Amniotic stem cell (primary cell): Measurements from ENCODE around the gene PITX1.
"Not testable (repeated sequence)": the region's sequence is repeated elsewhere in the genome, so short reads cannot be mapped to it uniquely, and the experiment has no call there.

Experiments
- DNase-seq: peaks from one replicate; lab custom pipeline; 2025; lab: John Stamatoyannopoulos, UW

Gene PITX1

GRCh38 chr5:135009736-135010501 is 24.1 kb downstream of the PITX1 start:
- no peak for DNase-seq

- no peak for DNase-seq
Measured at GRCh38 chr5:135008981-135009735, 24.9 kb downstream of the PITX1 start.

- DNase-seq = no peak
Measured at GRCh38 chr5:135008556-135008955, 25.5 kb downstream of the PITX1 start.

GRCh38 chr5:135007749-135008363 is 26.2 kb downstream of the PITX1 start:
- DNase-seq = no peak

GRCh38 chr5:135007305-135007704 is 26.7 kb downstream of the PITX1 start:
- no peak for DNase-seq

- DNase-seq = no peak
Measured at GRCh38 chr5:135005076-135005475, 29.0 kb downstream of the PITX1 start.

GRCh38 chr5:135004376-135004775 is 29.7 kb downstream of the PITX1 start:
- no peak for DNase-seq

- not testable (repeated sequence) for DNase-seq
Measured at GRCh38 chr5:134998068-134998467, 36.0 kb downstream of the PITX1 start.

GRCh38 chr5:134997015-134997414 is 37.0 kb downstream of the PITX1 start:
- no peak for DNase-seq

GRCh38 chr5:134995850-134996402 is 38.1 kb downstream of the PITX1 start:
- no peak for DNase-seq

GRCh38 chr5:134994560-134995156 is 39.4 kb downstream of the PITX1 start:
- DNase-seq = no peak

- no peak for DNase-seq
Measured at GRCh38 chr5:134993161-134993560, 40.9 kb downstream of the PITX1 start.

- no peak for DNase-seq
Measured at GRCh38 chr5:134992148-134992547, 41.9 kb downstream of the PITX1 start.

GRCh38 chr5:134990183-134990582 is 43.8 kb downstream of the PITX1 start:
- not testable (repeated sequence) for DNase-seq

- DNase-seq = no peak
Measured at GRCh38 chr5:134989266-134989830, 44.7 kb downstream of the PITX1 start.

GRCh38 chr5:134982230-134982629 is 51.8 kb downstream of the PITX1 start:
- DNase-seq = no peak

- no peak for DNase-seq
Measured at GRCh38 chr5:134979416-134979815, 54.6 kb downstream of the PITX1 start.
